SW480 (cell line): ENCODE results near the gene LMNA.
"Not testable (repeated sequence)": the region's sequence is repeated elsewhere in the genome, so short reads cannot be mapped to it uniquely, and the experiment has no call there.

Experiments
- DNase-seq: peaks from one replicate; pipeline ENCODE4 v3.0.0-alpha.2; 2016; ENCODE audit warnings: low spot score

The LMNA gene

GRCh38 chr1:156104861-156105832, 9.4 kb upstream of the LMNA start:
- DNase-seq: no peak

GRCh38 chr1:156106624-156107488, 7.7 kb upstream of the LMNA start:
- DNase-seq: peak; percentile 63

- no peak for DNase-seq
These were observed 6.5 kb upstream of the LMNA start for GRCh38 chr1:156108057-156108456.

- no peak for DNase-seq
These were observed 5.8 kb upstream of the LMNA start for GRCh38 chr1:156108664-156109241.

GRCh38 chr1:156110252-156110651, 4.3 kb upstream of the LMNA start:
- no peak for DNase-seq

GRCh38 chr1:156111355-156111962, 3.1 kb upstream of the LMNA start:
- DNase-seq: no peak

GRCh38 chr1:156112276-156113137, 2.0 kb upstream of the LMNA start:
- no peak for DNase-seq

- no peak for DNase-seq
These were observed 1.1 kb upstream of the LMNA start for GRCh38 chr1:156113282-156113950.

GRCh38 chr1:156114919-156115513, 505 bp downstream of the LMNA start:
- no peak for DNase-seq

- peak; percentile 62 for DNase-seq
These were observed 1.2 kb downstream of the LMNA start for GRCh38 chr1:156115514-156116374.

GRCh38 chr1:156116731-156117130, 2.2 kb downstream of the LMNA start:
- DNase-seq: not testable (repeated sequence)

GRCh38 chr1:156117414-156118176, 3.1 kb downstream of the LMNA start:
- DNase-seq: no peak

- peak; percentile 79 for DNase-seq
These were observed 3.8 kb downstream of the LMNA start for GRCh38 chr1:156118177-156118868.

- DNase-seq: no peak
These were observed 5.1 kb downstream of the LMNA start for GRCh38 chr1:156119503-156120209.

GRCh38 chr1:156120318-156120717, 5.8 kb downstream of the LMNA start:
- no peak for DNase-seq

- not testable (repeated sequence) for DNase-seq
These were observed 6.5 kb downstream of the LMNA start for GRCh38 chr1:156121005-156121404.

- no peak for DNase-seq
These were observed 6.9 kb downstream of the LMNA start for GRCh38 chr1:156121457-156121856.
